DND-41 (cell line): ENCODE measurements around the gene GABRB3.

Experiments used
- CTCF ChIP-seq: IDR thresholded peaks from 2 replicates; pipeline ENCODE4 v1.5.1; 2012; ENCODE audit warnings: borderline replicate concordance, low read length, moderate library complexity, mild to moderate bottlenecking; ENCODE audit not compliant: poor library complexity, severe bottlenecking; ENCODE audit errors: extremely low read depth
- EZH2 ChIP-seq: IDR thresholded peaks from 3 replicates; pipeline ENCODE4 v1.6.1; 2012; ENCODE audit warnings: borderline replicate concordance, low read depth, mild to moderate bottlenecking, moderate library complexity, low read length, inconsistent platforms; ENCODE audit not compliant: severe bottlenecking

- TF ChIP-seq CTCF (no peak), EZH2 (no peak)
These were observed 98.4 kb downstream of the GABRB3 start for GRCh38 chr15:26674467-26674866.
